Measurements from ENCODE around the gene SPAG16. TPM values are rescaled to one million over a fixed set of nuclear protein-coding genes. Genes with fewer than 3 reads are reported as not detected.

SPAG16 gene
- total RNA-seq, 1 experiment from 2014 or later: 0.30 TPM

GRCh38 chr2:214226061-214226460, 941.8 kb downstream of the SPAG16 start:
- no peaks in the 10 kb centered on the region for H3K27me3 ChIP-seq (ENCODE audit: insufficient read depth, low read length)
- H3K4me1 ChIP-seq (ENCODE audit: control insufficient read depth in 1 of 2, insufficient read depth in 2 of 2, low read length in 2 of 2): no peaks in the 10 kb centered on the region
- ChIA-PET POLR2A (no interaction called here), RAD21 (ENCODE audit: low non-redundant PET in 1 of 2, low total read pairs in 2 of 2, uncharacterized antibody in 2 of 2, unreplicated experiment in 2 of 2) (no interaction called here), CTCF (no interaction called here)
- no peaks in the 10 kb centered on the region for H3K36me3 ChIP-seq (ENCODE audit: control insufficient read depth in 1 of 2, insufficient read depth in 2 of 2, low read length in 2 of 2)
- no TSS peak for BruUV-seq (replicated peaks)
- no peaks in the 10 kb centered on the region for H3K9me3 ChIP-seq (ENCODE audit: control insufficient read depth in 1 of 2, insufficient read depth in 1 of 2, low read depth in 1 of 2, low read length in 2 of 2)
- H2AFZ ChIP-seq (ENCODE audit: low read depth, low read length, poor library complexity, severe bottlenecking): no peak overlapping the region
- intact Hi-C loops (cut with micrococcal nuclease): no loop called here
- no peak overlapping the region for H3K9ac ChIP-seq (ENCODE audit: low read length)
- H3K79me2 ChIP-seq (ENCODE audit: insufficient read depth, low read length): no peaks in the 10 kb centered on the region
- no peak overlapping the region for H3K27ac ChIP-seq (ENCODE audit: low read depth, low read length)
- TF ChIP-seq ZBTB33 (IDR thresholded peaks at IDR 0.05; ENCODE audit: extremely low read depth, insufficient replicate concordance, low read length) (no peak), TCF7L2 (IDR thresholded peaks at IDR 0.05; ENCODE audit: borderline replicate concordance, extremely low read depth, insufficient read depth, insufficient read length) (no peak), ZFX (IDR thresholded peaks at IDR 0.05) (no peak), SP1 (IDR thresholded peaks at IDR 0.05; ENCODE audit: low read depth) (no peak), RAD21 (IDR thresholded peaks at IDR 0.05; ENCODE audit: low read depth) (no peak)
- TF ChIP-seq, protein P1, sequence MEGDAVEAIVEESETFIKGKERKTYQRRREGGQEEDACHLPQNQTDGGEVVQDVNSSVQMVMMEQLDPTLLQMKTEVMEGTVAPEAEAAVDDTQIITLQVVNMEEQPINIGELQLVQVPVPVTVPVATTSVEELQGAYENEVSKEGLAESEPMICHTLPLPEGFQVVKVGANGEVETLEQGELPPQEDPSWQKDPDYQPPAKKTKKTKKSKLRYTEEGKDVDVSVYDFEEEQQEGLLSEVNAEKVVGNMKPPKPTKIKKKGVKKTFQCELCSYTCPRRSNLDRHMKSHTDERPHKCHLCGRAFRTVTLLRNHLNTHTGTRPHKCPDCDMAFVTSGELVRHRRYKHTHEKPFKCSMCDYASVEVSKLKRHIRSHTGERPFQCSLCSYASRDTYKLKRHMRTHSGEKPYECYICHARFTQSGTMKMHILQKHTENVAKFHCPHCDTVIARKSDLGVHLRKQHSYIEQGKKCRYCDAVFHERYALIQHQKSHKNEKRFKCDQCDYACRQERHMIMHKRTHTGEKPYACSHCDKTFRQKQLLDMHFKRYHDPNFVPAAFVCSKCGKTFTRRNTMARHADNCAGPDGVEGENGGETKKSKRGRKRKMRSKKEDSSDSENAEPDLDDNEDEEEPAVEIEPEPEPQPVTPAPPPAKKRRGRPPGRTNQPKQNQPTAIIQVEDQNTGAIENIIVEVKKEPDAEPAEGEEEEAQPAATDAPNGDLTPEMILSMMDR (IDR thresholded peaks at IDR 0.05 in 2 of 3, conservative IDR thresholded peaks at IDR 0.05 in 1 of 3; ENCODE audit: borderline replicate concordance in 1 of 3, insufficient read depth in 1 of 3, low read depth in 2 of 3, low read length in 2 of 3): no peak
- TF ChIP-seq, protein P2, sequence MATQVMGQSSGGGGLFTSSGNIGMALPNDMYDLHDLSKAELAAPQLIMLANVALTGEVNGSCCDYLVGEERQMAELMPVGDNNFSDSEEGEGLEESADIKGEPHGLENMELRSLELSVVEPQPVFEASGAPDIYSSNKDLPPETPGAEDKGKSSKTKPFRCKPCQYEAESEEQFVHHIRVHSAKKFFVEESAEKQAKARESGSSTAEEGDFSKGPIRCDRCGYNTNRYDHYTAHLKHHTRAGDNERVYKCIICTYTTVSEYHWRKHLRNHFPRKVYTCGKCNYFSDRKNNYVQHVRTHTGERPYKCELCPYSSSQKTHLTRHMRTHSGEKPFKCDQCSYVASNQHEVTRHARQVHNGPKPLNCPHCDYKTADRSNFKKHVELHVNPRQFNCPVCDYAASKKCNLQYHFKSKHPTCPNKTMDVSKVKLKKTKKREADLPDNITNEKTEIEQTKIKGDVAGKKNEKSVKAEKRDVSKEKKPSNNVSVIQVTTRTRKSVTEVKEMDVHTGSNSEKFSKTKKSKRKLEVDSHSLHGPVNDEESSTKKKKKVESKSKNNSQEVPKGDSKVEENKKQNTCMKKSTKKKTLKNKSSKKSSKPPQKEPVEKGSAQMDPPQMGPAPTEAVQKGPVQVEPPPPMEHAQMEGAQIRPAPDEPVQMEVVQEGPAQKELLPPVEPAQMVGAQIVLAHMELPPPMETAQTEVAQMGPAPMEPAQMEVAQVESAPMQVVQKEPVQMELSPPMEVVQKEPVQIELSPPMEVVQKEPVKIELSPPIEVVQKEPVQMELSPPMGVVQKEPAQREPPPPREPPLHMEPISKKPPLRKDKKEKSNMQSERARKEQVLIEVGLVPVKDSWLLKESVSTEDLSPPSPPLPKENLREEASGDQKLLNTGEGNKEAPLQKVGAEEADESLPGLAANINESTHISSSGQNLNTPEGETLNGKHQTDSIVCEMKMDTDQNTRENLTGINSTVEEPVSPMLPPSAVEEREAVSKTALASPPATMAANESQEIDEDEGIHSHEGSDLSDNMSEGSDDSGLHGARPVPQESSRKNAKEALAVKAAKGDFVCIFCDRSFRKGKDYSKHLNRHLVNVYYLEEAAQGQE (IDR thresholded peaks at IDR 0.05; ENCODE audit: low read depth): no peak
- H3K4me3 ChIP-seq (replicated peaks in 1 of 2; ENCODE audit: low read depth in 1 of 2, low read length in 2 of 2): no peak overlapping the region
- H3K9me2 ChIP-seq (ENCODE audit: insufficient read depth): no peaks in the 10 kb centered on the region
- no peak overlapping the region for H3K4me2 ChIP-seq (ENCODE audit: low read length)
- DNase-seq (ENCODE audit: low read depth, low spot score): no peak
- ATAC-seq: no peak
- no peaks in the 10 kb centered on the region for H4K20me1 ChIP-seq (ENCODE audit: insufficient read depth)
